Medulla oblongata (tissue), 1 donor: ENCODE data around the gene GNL2.
"Not testable (repeated sequence)": the region's sequence is repeated elsewhere in the genome, so short reads cannot be mapped to it uniquely, and the experiment has no call there.

Experiments
- DNase-seq: peaks from one replicate; pipeline ENCODE4 v3.0.0-alpha.2; 2015; ENCODE audit errors: extremely low spot score

The GNL2 gene

GRCh38 chr1:37559080-37559479 lies 36.7 kb downstream of the GNL2 start:
- DNase-seq, result no peak

- no peak for DNase-seq
Observed at GRCh38 chr1:37558411-37558810, 37.3 kb downstream of the GNL2 start.

DNA sequence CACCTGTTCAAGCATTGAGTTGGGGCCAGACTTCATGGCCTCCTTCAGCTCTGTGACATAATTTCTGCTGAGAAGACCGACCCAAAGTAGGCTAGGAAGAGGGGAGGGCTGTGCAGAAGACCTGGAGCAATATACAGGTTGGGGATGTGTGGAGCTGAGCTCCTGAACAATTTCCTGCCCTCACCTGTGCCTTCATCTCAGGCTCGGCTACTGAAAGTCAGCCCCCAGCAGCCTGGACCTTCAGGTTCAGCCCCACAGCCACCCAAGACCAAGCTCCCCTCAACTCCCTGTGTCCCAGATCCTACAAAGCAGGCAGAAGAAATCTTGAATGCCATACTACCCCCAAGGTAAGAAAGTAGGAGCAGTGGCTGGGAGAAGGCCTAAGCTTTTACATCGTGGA lies 38.3 kb downstream of the GNL2 start:
- DNase-seq, result no peak

- DNase-seq, result peak; percentile 86
Observed at GRCh38 chr1:37556712-37557196, 39.0 kb downstream of the GNL2 start, which contains the start of gene DNALI1. DNALI1 (plus strand) TSS chr1:37556940; CDS start chr1:37556995, 55 bp downstream.

DNA sequence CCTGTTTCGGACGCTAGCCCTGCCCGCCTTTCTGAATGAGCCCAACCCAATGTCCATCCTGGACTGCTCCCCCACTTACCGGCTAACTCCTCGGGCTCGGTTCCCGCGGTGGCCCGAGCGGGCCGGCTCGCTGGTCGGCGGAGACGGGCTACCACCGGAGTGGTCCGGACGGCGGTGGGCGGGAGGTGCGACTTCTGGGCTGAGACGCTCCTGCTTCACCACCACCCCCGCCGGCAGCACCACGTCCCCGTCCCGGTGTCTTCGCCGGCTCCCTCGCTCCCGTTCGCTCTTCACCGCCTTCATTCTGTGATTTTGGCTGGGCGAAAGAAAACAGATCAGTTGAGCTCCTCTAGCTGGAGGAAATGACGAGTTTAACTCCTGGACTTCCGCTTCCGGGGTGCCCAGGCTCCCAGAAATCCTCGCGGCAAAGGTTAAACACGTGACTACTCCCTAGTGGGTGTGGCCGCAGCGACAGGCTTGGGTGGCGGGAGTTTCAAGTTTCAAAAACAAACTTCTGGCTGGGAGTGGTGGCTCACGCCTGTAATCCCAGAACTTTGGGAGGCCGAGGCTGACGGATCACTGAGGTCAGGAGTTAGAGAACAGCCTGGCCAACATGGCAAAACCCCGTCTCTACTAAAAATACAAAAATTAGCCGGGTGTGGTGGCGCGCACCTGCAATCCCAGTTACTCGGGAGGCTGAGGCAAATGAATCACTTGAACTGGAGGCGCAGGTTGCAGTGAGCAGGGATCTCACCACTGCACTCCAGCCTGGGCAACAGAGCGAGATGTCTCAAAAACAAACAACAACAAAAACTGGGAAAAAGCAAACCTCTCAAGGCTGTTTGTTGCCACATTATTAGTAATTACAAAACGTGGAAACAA lies 41.6 kb downstream of the GNL2 start, which contains the start of gene SNIP1:
SNIP1 (minus strand) TSS at position 367 of the 882 bp plus-strand sequence; CDS start at position 303, 64 bp downstream.
- DNase-seq, result peak; percentile 98

DNA sequence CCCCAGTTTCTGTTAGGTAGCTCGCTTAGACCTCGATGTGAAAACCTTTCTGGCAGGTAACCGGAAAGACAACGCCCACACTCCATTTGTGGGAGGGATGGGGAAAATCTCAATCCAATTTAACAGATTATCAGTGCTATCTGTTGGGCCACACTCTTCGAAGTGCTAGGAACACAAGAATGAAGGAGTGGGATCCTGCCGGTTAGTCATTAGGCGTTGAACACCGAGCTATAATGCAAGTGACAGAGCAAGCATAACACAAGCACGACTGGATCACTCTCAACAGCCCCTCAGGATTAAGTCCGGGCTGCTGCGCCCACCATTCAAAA lies 42.2 kb downstream of the GNL2 start:
- DNase-seq, result no peak

DNA sequence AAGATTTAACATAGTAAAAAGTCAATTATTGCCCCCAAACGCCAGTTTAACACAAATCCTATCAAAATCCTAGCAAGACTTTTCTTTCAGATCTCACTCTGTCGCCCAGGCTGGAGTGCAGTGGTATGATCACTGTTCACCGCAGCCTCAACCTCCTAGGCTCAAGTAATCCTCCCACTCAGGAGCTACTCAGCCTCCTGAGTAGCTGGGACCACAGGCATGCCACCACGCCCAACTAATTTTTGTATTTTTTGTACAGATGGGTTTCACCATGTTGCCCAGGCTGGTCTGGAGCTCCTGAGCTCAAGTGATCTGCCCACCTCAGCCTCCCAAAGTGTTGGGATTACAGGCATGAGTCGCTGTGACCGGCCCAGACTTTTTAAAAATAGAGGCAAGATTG lies 46.4 kb downstream of the GNL2 start:
- DNase-seq, result no peak

DNA sequence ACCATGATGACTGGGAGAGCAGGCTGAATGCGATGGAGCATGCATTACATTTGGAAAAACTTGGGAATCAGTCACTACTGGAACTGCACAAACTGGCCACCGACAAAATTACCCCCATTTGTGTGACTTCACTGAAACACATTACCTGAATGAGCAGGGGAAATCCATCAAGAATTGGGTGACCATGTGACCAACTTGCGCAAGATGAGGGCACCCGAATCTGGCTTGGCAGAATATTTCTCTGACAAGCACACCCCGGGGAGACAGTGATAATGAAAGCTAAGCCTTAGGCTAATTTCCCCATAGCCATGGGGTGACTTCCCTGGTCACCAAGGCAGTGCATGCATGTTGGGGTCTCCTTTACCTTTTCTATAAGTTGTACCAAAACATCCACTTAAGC lies 50.7 kb downstream of the GNL2 start:
- DNase-seq, result no peak

DNA sequence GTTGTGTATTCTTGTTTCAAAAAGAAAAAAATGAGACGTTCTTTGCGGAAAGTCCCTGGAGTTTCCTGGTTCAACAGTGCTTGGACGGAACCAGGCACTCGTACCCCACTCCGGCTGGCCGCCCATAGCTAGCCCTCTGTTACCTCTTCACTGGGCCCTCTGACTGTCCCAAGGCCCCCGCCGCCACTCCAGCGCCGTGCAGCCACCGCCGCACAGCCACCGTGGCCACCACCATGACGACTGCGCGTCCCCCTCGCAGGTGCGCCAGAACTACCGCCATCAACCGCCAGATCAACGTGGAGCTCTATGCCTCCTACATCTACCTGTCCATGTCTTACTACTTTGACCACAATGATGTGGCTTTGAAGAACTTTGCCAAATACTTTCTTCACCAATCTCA lies 51.2 kb downstream of the GNL2 start:
- DNase-seq, result no peak

- no peak for DNase-seq
Observed at GRCh38 chr1:37540036-37540785, 55.5 kb downstream of the GNL2 start.

- DNase-seq, result not testable (repeated sequence)
Observed at GRCh38 chr1:37539154-37539553, 56.6 kb downstream of the GNL2 start.

- no peak for DNase-seq
Observed at GRCh38 chr1:37537378-37537777, 58.4 kb downstream of the GNL2 start.

DNA sequence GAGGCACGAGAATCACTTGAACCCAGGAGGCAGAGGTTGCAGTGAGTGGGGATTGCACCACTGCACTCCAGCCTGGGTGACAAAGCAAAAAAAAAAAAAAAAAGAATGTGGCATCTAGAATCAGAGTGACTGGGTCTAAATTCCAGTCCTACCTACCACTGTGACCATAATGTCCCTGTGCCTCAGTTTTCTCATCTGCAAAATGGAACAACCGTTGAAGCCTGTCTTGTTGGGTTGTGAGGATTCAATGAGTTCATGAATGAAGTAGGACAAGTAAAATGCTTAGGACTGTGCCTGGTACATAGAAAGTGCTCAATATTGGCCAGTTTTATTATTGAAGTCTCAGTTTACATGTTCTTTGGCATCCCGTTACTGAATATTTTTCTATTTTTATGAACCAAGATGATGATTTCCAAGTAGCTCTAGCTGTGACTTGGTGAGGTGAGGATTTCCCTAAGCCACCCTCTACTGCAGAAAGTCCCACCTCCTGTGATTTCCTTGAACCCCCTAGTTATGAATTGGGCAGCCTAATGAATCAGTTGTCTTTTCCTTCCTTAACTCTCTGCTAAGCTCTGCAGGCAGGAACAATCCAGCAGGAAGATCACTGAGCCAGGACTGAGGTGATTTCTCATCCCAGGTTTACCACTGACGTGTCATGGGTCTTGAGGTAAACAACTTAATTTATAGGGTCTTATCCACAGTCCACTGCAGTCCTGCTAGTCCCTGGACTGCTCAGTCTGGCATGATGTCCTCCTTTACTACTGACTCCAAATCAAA lies 62.2 kb downstream of the GNL2 start:
- no peak for DNase-seq

DNA sequence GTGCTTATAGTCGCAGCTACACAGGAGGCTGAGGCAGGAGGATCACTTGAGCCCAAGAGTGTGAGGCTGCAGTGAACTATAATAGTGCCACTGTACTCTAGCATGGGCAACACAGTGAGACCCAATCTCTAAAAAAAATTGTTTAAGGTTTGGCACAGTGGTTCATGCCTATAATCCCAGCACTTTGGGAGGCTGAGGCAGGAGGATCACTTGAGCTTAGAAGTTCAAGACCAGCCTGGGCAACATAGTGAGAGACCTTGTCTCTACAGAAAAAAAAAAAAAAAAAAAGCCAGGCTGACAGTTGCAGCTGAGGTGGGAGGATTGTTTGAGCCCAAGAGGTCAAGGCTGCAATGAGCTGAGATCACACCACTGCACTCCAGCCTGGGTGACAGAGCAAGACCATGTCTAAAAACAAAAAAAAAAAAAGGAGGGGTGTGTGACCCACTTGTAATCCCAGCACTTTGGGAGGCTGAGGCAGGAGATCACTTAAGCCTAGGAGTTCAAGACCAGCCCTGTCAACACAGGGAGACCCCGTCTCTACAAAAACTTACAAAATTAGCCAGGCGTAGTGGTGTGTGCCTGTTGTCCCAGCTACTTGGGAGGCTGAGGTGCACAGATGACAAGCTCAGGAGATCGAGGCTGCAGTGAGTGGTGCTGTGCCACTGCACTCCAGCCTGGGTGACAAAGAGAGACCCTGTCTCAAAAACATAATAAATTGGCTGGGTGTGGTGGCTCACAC lies 63.1 kb downstream of the GNL2 start:
- not testable (repeated sequence) for DNase-seq

DNA sequence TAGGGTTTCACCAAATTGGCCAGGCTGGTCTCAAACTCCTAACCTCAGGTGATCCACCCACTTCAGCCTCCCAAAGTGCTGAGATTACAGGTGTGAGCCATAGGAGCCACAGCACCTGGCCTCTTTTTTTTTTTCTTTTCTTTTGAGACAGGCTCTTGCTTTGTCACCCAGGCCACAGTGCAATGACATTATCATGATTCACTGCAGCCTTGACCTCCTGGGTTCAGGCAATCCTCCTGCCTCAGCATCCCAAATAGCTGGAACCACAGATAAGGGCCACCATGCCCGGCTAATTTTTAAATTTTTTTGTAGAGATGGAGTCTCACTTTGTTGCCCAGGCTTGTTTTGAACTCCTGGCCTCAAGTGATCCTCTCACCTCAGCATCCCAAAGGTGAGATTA lies 65.8 kb downstream of the GNL2 start:
- not testable (repeated sequence) for DNase-seq

GRCh38 chr1:37519613-37520012 lies 76.1 kb downstream of the GNL2 start:
- no peak for DNase-seq

- DNase-seq, result not testable (repeated sequence)
Observed at GRCh38 chr1:37518929-37519328, 76.8 kb downstream of the GNL2 start.

DNA sequence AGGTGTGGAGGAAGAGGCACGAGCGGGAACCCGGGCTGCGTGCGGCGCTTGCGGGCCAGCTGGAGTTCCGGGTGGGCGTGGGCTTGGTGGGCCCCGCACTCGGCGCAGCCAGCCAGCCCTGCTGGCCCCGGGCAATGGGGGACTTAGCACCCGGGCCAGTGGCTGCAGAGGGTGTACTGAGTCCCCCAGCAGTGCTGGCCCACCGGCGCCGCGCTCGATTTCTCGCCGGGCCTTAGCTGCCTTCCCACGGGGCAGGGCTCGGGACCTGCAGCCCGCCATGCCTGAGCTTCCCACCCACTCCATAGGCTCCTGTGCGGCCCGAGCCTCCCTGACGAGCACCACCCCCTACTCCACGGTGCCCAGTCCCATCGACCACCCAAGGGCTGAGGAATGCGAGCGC lies 77.5 kb downstream of the GNL2 start:
- DNase-seq, result not testable (repeated sequence)

DNA sequence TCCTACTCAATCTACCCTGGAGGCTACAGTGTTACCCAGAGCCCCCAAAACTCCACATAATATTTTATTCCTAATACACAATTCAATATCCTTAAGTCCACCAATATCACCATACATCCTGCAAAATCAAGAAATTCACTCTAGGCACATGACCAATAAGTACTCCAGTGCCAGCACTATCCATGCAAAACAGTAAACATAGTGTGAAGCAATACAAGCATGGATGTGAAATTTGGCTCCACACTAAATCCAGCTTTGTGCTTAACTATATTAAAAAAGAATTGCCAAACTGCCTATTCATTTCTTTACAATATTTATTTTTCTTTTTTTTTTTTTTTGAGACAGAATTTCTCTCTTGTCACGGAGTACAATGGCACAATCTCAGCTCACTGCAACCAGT lies 78.2 kb downstream of the GNL2 start:
- no peak for DNase-seq
